AG09319 (cell line): ENCODE measurements around the gene SP1.
"Not testable (repeated sequence)": the region's sequence is repeated elsewhere in the genome, so short reads cannot be mapped to it uniquely, and the experiment has no call there.

Source experiments
- DNase-seq: peaks from one replicate; pipeline ENCODE4 v3.0.0-alpha.2; 2010; ENCODE audit warnings: low read depth; ENCODE audit errors: extremely low read depth
- TF ChIP-seq, protein P1 (sequence below): IDR thresholded peaks from 2 replicates; pipeline ENCODE4 v1.5.1; 2011; ENCODE audit warnings: low read depth, mild to moderate bottlenecking, inconsistent platforms, low read length, moderate library complexity

Gene SP1

DNA sequence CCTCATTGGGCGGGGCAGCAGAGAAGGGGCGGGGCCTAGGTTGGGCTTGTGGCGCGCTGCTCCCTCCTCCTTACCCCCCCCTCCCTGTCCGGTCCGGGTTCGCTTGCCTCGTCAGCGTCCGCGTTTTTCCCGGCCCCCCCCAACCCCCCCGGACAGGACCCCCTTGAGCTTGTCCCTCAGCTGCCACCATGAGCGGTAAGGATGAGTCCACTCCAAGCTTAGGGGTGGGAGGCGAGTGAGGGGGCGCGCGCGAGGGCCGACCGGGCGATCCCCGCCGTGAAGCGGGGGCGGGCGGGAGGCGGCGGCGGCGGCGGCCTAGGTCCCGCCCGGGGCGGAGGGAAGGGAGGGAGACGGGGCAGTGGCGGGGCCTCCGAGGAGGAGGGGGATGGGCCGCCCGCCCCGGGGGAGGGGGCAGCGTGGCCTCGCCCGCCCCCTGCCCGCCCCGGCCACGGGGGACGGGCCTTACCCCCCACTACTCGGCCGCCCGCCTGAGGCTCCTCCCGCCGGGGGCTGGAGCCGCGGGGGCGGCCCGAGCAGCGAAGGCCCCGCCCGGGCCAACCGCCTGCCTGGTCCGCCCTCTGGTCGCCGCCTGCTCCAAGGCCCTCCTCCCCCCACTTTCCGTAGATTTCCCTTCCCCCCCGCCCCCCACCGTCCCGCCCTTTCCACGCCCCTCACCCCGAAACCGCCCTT is at the start of gene SP1:
SP1 (plus strand) TSS at position 73 of the 690 bp plus-strand sequence; CDS start at position 189, 116 bp downstream.
- TF ChIP-seq, protein P1, sequence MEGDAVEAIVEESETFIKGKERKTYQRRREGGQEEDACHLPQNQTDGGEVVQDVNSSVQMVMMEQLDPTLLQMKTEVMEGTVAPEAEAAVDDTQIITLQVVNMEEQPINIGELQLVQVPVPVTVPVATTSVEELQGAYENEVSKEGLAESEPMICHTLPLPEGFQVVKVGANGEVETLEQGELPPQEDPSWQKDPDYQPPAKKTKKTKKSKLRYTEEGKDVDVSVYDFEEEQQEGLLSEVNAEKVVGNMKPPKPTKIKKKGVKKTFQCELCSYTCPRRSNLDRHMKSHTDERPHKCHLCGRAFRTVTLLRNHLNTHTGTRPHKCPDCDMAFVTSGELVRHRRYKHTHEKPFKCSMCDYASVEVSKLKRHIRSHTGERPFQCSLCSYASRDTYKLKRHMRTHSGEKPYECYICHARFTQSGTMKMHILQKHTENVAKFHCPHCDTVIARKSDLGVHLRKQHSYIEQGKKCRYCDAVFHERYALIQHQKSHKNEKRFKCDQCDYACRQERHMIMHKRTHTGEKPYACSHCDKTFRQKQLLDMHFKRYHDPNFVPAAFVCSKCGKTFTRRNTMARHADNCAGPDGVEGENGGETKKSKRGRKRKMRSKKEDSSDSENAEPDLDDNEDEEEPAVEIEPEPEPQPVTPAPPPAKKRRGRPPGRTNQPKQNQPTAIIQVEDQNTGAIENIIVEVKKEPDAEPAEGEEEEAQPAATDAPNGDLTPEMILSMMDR, result no peak
- peak; percentile 94 for DNase-seq

DNA sequence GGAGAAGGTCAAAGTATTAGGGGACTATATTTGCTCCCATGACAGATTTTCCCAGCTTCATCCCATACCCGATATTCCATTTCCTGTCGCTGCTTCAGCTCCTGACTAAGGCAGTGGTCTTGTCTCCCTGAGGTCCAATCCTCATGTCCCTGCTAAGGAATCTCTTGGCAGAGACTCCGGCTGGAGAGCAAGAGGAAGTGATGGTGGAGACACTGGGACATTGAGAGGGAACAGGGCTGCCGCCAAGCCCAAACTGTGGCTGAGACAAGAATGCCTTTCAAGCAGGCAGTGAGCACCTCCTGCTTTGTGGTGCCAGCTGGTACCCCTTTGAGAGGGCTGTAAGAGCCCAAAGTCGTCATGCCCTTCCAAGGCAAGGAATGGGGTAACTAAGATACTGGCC is 49.3 kb upstream of the SP1 start:
- TF ChIP-seq, protein P1, result no peak
- DNase-seq, result no peak

DNA sequence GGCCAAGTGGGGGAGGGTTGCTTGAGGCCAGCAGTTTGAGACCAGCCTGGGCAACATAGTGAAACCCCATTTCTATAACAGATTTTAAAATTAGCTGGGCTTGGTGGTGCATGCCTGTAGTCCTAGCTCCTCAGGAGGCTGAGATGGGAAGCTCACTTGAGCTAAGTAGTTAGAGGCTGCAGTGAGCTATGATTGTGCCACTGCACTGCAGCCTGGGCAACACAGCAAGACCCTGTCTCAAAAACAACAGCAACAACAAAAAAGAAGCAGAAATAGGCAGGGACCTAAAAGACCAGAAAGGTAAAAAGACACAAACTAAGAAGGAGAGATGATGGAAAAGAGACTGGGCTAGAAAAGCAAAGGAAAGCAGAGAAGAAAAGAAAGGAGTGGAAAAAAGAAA is 47.6 kb upstream of the SP1 start:
- not testable (repeated sequence) for DNase-seq

DNA sequence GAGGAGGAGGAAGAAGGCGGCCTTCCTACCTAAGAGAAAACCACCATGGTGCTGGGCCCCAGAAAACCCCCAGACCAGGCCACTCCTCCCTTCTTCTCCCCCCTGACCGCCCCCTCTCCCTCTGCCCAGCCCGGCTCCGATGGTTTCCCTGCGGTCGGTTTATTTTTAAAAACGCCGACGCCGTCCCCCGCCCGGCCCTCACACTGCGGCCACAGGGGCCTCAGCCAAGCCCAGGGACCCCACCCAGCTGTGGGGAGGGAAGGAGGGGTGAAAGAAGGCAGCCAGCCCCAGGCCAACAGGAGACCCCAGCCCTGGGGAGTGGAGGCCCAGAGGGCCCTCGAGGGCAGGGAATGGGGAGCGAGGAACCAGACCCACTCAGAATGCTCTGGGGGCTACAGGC is 47.2 kb upstream of the SP1 start:
- TF ChIP-seq, protein P1, result no peak
- DNase-seq, result no peak

DNA sequence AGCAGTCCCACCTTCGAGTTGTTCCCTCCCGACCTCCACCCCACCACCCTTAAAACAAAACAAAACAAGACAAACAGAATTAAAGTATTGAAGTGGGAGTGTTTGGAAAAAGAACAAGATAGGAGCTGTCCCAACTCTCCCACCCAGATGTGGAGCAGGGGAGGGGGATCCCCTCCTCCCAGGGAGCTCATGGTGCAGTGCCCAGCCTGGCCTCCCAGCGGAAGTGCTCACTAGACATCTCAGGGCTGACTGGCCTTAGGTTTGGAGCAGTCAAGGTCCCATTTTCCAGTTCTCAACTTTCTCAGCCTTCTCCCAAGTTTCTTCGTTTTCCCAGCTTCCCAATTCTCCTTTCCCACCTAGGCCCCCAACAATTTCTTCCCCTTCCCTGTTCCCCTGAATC is 46.7 kb upstream of the SP1 start:
- TF ChIP-seq, protein P1, result no peak
- no peak for DNase-seq

DNA sequence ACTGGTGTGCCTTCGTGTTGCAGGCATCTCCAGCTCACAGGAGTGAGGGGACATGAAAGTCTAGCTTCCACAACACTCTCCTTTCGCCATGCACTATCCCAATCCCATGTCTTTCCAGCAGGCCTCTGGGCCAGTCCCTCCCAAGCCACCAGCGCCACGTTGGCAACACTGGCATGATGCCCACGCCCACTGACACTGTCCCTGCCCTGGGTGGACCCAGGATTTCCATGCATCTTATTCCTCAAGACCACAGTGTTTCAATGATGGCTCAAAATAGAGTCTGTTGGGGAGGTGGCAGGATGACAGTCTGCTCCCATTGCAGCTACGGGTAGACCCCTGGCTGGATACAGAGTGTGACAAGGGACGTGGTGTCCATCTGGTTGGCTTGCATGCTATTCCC is 46.1 kb upstream of the SP1 start:
- TF ChIP-seq, protein P1, result no peak
- DNase-seq, result no peak

GRCh38 chr12:53334822-53335221 is 45.2 kb upstream of the SP1 start:
- TF ChIP-seq, protein P1, result no peak
- no peak for DNase-seq

- no peak for DNase-seq
- TF ChIP-seq, protein P1, result no peak
These were observed 43.7 kb upstream of the SP1 start, which contains the start of gene SP7 for GRCh38 chr12:53336181-53336681. SP7 (minus strand) TSS chr12:53336354; CDS start chr12:53335646, 708 bp downstream.
